OCI-LY1 (cell line): Measurements from ENCODE around the gene SERPINA5.

Source experiments
- H2AFZ ChIP-seq: fragments of 200-600 bp; sonication (generic), shearing (Covaris generic); 2 replicates; pipeline ENCODE4 v1.6.0; 2014; ENCODE audit warnings: antibody characterized with exemption, mild to moderate bottlenecking, low read length
- H3F3A ChIP-seq: fragments of 200-600 bp; sonication (generic), shearing (Covaris generic); 2 replicates; pipeline ENCODE4 v1.6.0; 2014; ENCODE audit warnings: mild to moderate bottlenecking, antibody characterized with exemption, low read length, moderate library complexity; ENCODE audit not compliant: insufficient read depth
- H3K27ac ChIP-seq: fragments of 200-600 bp; sonication (generic); 2 replicates; pipeline ENCODE4 v1.5.1; 2014; ENCODE audit warnings: low read length, mixed run types, mild to moderate bottlenecking, low read depth; ENCODE audit not compliant: poor library complexity, severe bottlenecking
- H3K27me3 ChIP-seq: fragments of 200-600 bp; sonication (generic); 2 replicates; pipeline ENCODE4 v1.6.0; 2014; ENCODE audit warnings: antibody characterized with exemption, mild to moderate bottlenecking, low read length, moderate library complexity; ENCODE audit not compliant: insufficient read depth
- H3K36me3 ChIP-seq: fragments of 200-600 bp; sonication (generic); 2 replicates; pipeline ENCODE4 v1.6.1; 2014; ENCODE audit warnings: mild to moderate bottlenecking, antibody characterized with exemption, low read length, moderate library complexity, mixed read lengths; ENCODE audit not compliant: insufficient read depth
- H3K4me1 ChIP-seq: fragments of 200-600 bp; sonication (generic); 2 replicates; pipeline ENCODE4 v1.5.1; 2014; ENCODE audit warnings: mild to moderate bottlenecking, low read length, moderate library complexity; ENCODE audit not compliant: insufficient read depth, severe bottlenecking
- H3K4me2 ChIP-seq: fragments of 200-600 bp; sonication (generic), shearing (Covaris generic); 2 replicates; pipeline ENCODE4 v1.6.1; 2014; ENCODE audit warnings: low read length
- H3K4me3 ChIP-seq: fragments of 200-600 bp; sonication (generic); 2 replicates; pipeline ENCODE4 v1.5.1; 2014; ENCODE audit warnings: low read length, low read depth, mild to moderate bottlenecking, mixed read lengths; ENCODE audit not compliant: poor library complexity, severe bottlenecking
- H3K79me2 ChIP-seq: fragments of 200-600 bp; shearing (Covaris generic); 2 replicates; pipeline ENCODE4 v1.6.1; 2016; ENCODE audit warnings: mixed run types, low read length, mixed read lengths; ENCODE audit not compliant: insufficient read depth
- H3K9ac ChIP-seq: fragments of 200-600 bp; sonication (generic), shearing (Covaris generic); 2 replicates; pipeline ENCODE4 v1.6.1; 2014; ENCODE audit warnings: mild to moderate bottlenecking, low read length, mixed read lengths
- H3K9me2 ChIP-seq: fragments of 200-600 bp; sonication (generic), shearing (Covaris generic); 2 replicates; pipeline ENCODE4 v1.6.1; 2014; ENCODE audit warnings: low read depth, mild to moderate bottlenecking, low read length, mixed read lengths
- H3K9me3 ChIP-seq: fragments of 200-600 bp; shearing (Covaris generic); 2 replicates; pipeline ENCODE4 v1.6.1; 2014; ENCODE audit warnings: low read length, mixed read lengths
- H4K20me1 ChIP-seq: fragments of 200-600 bp; sonication (generic), shearing (Covaris generic); 2 replicates; pipeline ENCODE4 v1.6.0; 2016; ENCODE audit warnings: mild to moderate bottlenecking, low read length; ENCODE audit not compliant: insufficient read depth
- CTCF ChIP-seq: fragments of 200-600 bp; sonication (generic), shearing (Covaris generic); IDR thresholded peaks from 2 replicates; pipeline ENCODE4 v1.5.1; 2017; ENCODE audit warnings: mild to moderate bottlenecking, antibody characterized with exemption, low read length, moderate library complexity, mixed read lengths
- EZH2 ChIP-seq: fragments of 200-600 bp; sonication (generic), shearing (Covaris generic); IDR thresholded peaks from 2 replicates; pipeline ENCODE4 v1.8.0; 2017; ENCODE audit warnings: borderline replicate concordance, mixed run types, mild to moderate bottlenecking, antibody characterized with exemption, low read length, moderate library complexity, mixed read lengths

SERPINA5 gene

GRCh38 chr14:94561656-94562010, 19.6 kb upstream of the SERPINA5 start:
- Histone ChIP-seq H3K79me2 (no peaks in the 10 kb centered on the region), H3K4me2 (no peak overlapping the region), H2AFZ (no peak overlapping the region), H3K4me1 (no peaks in the 10 kb centered on the region), H3K9me3 (no peaks in the 10 kb centered on the region), H3K36me3 (no peaks in the 10 kb centered on the region), H3F3A (no peaks in the 10 kb centered on the region), H3K4me3 (no peak overlapping the region), H3K27me3 (no peaks in the 10 kb centered on the region), H3K27ac (no peak overlapping the region), H4K20me1 (no peaks in the 10 kb centered on the region), H3K9me2 (no peaks in the 10 kb centered on the region), H3K9ac (no peak overlapping the region)
- TF ChIP-seq CTCF (no peak), EZH2 (no peak)

- Histone ChIP-seq H3K4me3 (no peak overlapping the region), H3K9me3 (no peaks in the 10 kb centered on the region), H2AFZ (no peak overlapping the region), H3K4me2 (no peak overlapping the region), H3K36me3 (no peaks in the 10 kb centered on the region), H3K27me3 (no peaks in the 10 kb centered on the region), H3K27ac (no peak overlapping the region), H3K79me2 (no peaks in the 10 kb centered on the region), H3K9me2 (no peaks in the 10 kb centered on the region), H4K20me1 (no peaks in the 10 kb centered on the region), H3K9ac (no peak overlapping the region), H3F3A (no peaks in the 10 kb centered on the region), H3K4me1 (no peaks in the 10 kb centered on the region)
- TF ChIP-seq CTCF: no peak
- no peak for TF ChIP-seq EZH2
These were observed 19.2 kb upstream of the SERPINA5 start for GRCh38 chr14:94562022-94562421.

- Histone ChIP-seq H3K4me2 (no peak overlapping the region), H3K9ac (no peak overlapping the region), H2AFZ (no peak overlapping the region), H3K79me2 (no peaks in the 10 kb centered on the region), H3K36me3 (no peaks in the 10 kb centered on the region), H3K4me3 (no peak overlapping the region), H3K9me3 (no peaks in the 10 kb centered on the region), H4K20me1 (no peaks in the 10 kb centered on the region), H3K27ac (no peak overlapping the region), H3K4me1 (no peaks in the 10 kb centered on the region), H3K27me3 (no peaks in the 10 kb centered on the region), H3F3A (no peaks in the 10 kb centered on the region), H3K9me2 (no peaks in the 10 kb centered on the region)
- no peak for TF ChIP-seq EZH2
These were observed 18.0 kb upstream of the SERPINA5 start for GRCh38 chr14:94562941-94563883.

GRCh38 chr14:94564381-94564780, 16.8 kb upstream of the SERPINA5 start:
- no peaks in the 10 kb centered on the region for H4K20me1 ChIP-seq
- TF ChIP-seq EZH2 (no peak), CTCF (no peak)
- H2AFZ ChIP-seq: no peak overlapping the region

More at GRCh38 chr14:94564381-94564780, 16.8 kb upstream of the SERPINA5 start:
- Histone ChIP-seq H3K27me3 (no peaks in the 10 kb centered on the region), H3F3A (no peaks in the 10 kb centered on the region), H3K79me2 (no peaks in the 10 kb centered on the region), H3K4me1 (no peaks in the 10 kb centered on the region), H3K27ac (no peak overlapping the region), H3K4me2 (no peak overlapping the region), H3K9ac (no peak overlapping the region), H3K9me2 (no peaks in the 10 kb centered on the region), H3K36me3 (no peaks in the 10 kb centered on the region), H3K4me3 (no peak overlapping the region), H3K9me3 (no peaks in the 10 kb centered on the region)
